Lower leg skin (tissue), 3 donors: ENCODE measurements around the gene CNOT1.
"Not testable (repeated sequence)": the region's sequence is repeated elsewhere in the genome, so short reads cannot be mapped to it uniquely, and the experiment has no call there.

Experiments
- CTCF ChIP-seq, 3 donors: fragments of 450-650 bp; IDR thresholded peaks; one replicate each; pipeline ENCODE4 v1.5.1; 2016; ENCODE audit warnings: antibody characterized with exemption in 3 of 3, mild to moderate bottlenecking in 3 of 3, moderate library complexity in 2 of 3
- POLR2A ChIP-seq, 2 donors: fragments of 450-650 bp; IDR thresholded peaks; one replicate each; pipeline ENCODE4 v1.6.1; 2016 to 2017; ENCODE audit warnings: antibody characterized with exemption in 2 of 2, mild to moderate bottlenecking in 1 of 2, moderate library complexity in 1 of 2

DNA sequence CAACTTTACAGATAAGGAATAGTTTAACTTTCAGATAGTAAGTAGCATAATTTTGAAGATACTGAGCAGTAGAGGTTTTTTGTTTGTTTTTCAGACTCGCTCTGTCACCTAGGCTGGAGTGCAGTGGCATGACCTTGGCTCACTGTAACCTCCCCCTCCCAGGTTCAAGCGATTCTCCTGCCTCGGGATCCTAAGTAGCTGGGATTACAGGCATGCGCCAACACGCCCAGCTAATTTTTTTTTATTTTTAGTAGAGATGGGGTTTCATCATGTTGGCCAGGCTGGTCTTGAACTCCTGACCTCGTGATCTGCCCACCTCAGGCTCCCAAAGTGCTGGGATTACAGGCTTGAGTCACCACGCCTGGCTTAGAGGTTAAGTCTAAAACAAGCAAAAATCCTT, 16.7 kb downstream of the CNOT1 start:
- not testable (repeated sequence) for TF ChIP-seq POLR2A, CTCF (IDR thresholded peaks at IDR 0.05)
